AG04449 (cell line): ENCODE data around the gene CORO6.

Experiments
- CTCF ChIA-PET: fragments of 350-600 bp; formaldehyde crosslinking; extraction: SDS; loops from one replicate; lab custom pipeline; 2021; ENCODE audit warnings: antibody characterized with exemption; lab: Yijun Ruan, JAX
- POLR2A ChIA-PET: fragments of 400-600, 350-600 bp; formaldehyde crosslinking; extraction: SDS; loops from one replicate; lab custom pipeline; 2020; ENCODE audit warnings: antibody characterized with exemption, inconsistent platforms; lab: Yijun Ruan, JAX
- DNase-seq: peaks from one replicate; pipeline ENCODE4 v3.0.0-alpha.2; 2010; ENCODE audit warnings: low read depth, low spot score
- H3K4me3 ChIP-seq: 2 replicates; pipeline ENCODE4 v1.5.1; 2011; ENCODE audit warnings: low read depth, mild to moderate bottlenecking, control low read depth, low read length
- CTCF ChIP-seq: IDR thresholded peaks from one replicate; pipeline ENCODE4 v1.5.1; 2011; ENCODE audit warnings: mild to moderate bottlenecking, moderate library complexity, low read length, control low read depth, inconsistent platforms; ENCODE audit not compliant: insufficient read depth; ENCODE audit errors: missing control alignments

The CORO6 gene

GRCh38 chr17:29664743-29665480 is 42.2 kb upstream of the CORO6 start:
- peak; percentile 16 for DNase-seq
- CTCF ChIA-PET = interaction anchor here (0.9 to 1.9 kb wide), 3 partner anchors 13 to 114 kb away, joined by 3 to 6 read pairs (median 4); no protein-coding TSS in a partner anchor
- H3K4me3 ChIP-seq = no peak overlapping the region
- POLR2A ChIA-PET = interaction anchor here (1.1 to 1.4 kb wide), 2 partner anchors 25 to 265 kb away, joined by 4 read pairs; partner anchors contain the start of gene SSH2
- no peak for TF ChIP-seq CTCF

GRCh38 chr17:29663155-29663554 is 40.4 kb upstream of the CORO6 start:
- no peak for TF ChIP-seq CTCF
- ChIA-PET POLR2A (interaction anchor here (0.7 kb wide), 1 partner anchor 436 kb away, joined by 3 read pairs; no protein-coding TSS in a partner anchor), CTCF (interaction anchor here (0.7 to 2.1 kb wide), 6 partner anchors 10 to 431 kb away, joined by 3 to 6 read pairs (median 4); no protein-coding TSS in a partner anchor)
- H3K4me3 ChIP-seq = no peak overlapping the region
- DNase-seq = no peak

GRCh38 chr17:29661213-29661612 is 38.5 kb upstream of the CORO6 start:
- ChIA-PET POLR2A (no interaction called here), CTCF (no interaction called here)
- TF ChIP-seq CTCF = no peak
- H3K4me3 ChIP-seq = no peak overlapping the region
- DNase-seq = no peak

GRCh38 chr17:29659155-29659554 is 36.4 kb upstream of the CORO6 start:
- POLR2A ChIA-PET = no interaction called here
- no peak for DNase-seq
- CTCF ChIA-PET = interaction anchor here (1.2 to 1.4 kb wide), 2 partner anchors 14 to 20 kb away, joined by 3 to 6 read pairs; no protein-coding TSS in a partner anchor
- H3K4me3 ChIP-seq = no peak overlapping the region
- no peak for TF ChIP-seq CTCF

GRCh38 chr17:29655323-29655722 is 32.6 kb upstream of the CORO6 start:
- H3K4me3 ChIP-seq = no peak overlapping the region
- no peak for DNase-seq
- POLR2A ChIA-PET = no interaction called here
- CTCF ChIA-PET = interaction anchor here (0.9 to 2.1 kb wide), 5 partner anchors 9 to 277 kb away, joined by 3 to 7 read pairs (median 4); no protein-coding TSS in a partner anchor
- no peak for TF ChIP-seq CTCF
